HG03469 (cell line): ENCODE results near the gene PLAU.
"Not testable (repeated sequence)": the region's sequence is repeated elsewhere in the genome, so short reads cannot be mapped to it uniquely, and the experiment has no call there.

ENCODE experiments used
- ATAC-seq: cut with Tn5 transposase; IDR thresholded peaks from one replicate; pipeline ENCODE4 v1.9.1; 2021; ENCODE audit warnings: mild to moderate bottlenecking, moderate library complexity, moderate number of reproducible peaks; ENCODE audit not compliant: unreplicated experiment

Gene PLAU

DNA sequence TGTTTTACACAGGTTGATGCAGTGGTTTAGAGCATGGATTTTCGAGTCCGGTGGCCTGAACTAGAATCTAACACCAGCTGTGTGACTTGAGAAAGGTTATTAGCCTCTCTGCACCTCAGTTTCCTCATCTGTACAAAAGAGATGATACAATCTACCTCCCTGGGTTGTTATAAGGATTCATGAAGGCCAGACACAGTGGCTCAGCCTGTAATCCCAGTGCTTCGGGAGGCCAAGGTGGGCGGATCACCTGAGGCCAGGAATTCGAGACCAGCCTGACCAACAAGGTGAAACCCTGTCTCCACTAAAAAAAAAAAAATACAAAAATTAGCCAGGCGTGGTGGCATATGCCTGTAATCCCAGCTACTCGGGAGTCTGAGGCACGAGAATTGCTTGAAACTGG lies 8.5 kb downstream of the PLAU start:
- ATAC-seq: not testable (repeated sequence)

DNA sequence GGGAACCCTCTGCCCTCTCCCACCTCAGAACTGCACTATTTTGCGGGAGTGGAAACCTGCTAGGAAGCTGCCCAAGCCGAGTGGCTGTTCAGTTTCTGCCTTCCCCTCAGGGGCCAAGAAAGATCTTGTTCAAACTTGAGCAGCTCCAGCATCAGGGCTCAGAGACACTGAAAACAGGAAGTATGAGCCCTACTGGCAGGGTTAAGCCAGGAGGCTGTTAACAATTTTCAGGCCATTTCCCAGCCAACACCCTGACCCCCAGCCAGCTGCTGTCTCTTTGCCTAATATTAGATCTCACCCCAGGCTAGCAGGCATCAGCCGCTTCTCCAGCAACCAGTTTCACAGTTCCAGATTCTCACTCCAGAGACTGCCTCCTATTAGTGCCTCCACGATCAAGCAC lies 9.2 kb downstream of the PLAU start:
- ATAC-seq: no peak

DNA sequence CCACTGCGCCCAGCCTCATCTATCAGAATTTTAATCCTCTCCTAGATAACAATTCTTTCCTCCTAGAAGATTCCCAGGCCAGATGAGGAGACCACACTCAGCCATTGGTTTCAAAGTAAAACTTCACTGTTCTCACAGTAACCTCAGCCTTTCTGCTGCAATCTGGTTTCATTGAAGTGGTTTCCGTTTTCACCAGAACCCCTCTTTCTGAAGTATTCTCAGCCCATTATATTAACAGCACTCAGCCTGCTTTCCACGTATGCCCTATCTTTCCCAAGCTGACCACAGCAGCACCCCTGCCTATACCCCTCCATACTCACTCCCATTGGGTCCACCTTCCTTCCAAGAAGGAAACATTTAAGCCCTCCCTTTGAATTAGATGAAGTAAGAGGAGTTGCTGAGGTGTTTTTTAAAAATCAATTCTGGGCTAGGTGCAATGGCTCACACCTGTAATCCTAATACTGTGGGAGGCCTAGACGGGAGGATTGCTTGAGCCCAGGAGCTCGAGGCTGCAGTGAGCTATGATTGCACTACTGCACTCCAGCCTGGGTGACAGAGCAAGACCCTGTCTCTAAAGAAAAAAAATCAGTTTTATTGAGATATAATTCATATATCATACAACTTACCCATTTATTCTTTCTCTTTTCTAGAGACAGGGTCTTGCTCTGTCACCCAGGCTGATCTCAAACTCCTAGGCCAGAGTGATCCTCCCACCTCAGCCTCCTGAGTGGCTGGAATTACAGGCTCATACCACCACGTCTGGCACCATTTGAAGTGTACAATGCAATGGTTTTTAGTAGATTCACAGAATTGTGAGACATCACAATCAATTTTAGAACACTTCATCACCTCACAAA lies 11.3 kb downstream of the PLAU start:
- ATAC-seq: no peak

DNA sequence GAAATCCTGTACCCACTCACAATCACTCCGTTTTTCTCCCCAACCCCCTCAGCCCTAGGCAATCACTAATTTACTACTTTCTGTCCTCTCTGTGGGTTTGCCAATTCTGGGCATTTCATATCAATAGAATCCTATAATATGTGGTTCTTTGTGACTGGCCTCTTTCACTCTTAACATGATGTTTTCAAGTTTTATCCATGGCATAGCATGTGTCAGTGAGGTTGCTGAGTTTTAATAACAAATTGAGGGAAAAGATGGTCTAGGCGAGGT lies 11.9 kb downstream of the PLAU start:
- ATAC-seq: no peak

DNA sequence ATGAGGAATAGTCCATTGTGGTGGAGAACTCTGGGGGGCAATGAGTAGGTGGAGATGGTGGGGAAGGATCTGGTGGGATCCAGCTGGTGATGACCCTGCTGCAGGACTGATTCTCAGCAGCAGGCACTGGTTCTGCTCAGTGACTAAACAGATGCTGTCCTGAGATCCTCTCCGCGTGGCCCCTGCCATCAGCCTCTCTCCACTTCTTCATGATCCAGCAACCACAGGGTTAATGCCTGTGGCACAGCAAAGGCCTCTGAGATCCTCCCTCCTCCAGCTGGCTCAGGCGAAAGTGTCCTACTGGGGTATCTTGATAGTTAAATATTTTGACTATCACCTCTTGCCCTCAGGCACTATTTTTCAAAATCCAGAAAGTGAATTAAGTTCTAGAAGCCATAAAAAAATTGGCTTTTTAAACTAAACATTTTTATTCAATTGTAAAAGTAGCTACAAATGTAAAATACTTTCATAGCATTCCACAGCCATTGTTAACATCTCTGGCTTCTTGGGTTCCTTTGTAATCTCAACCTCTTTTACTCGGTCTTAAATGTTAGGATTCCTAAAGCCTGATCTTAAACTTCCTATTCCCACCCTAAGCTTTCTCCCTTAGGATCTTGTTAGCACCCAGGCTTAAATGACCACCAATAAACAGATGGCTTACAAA lies 13.1 kb downstream of the PLAU start:
- no peak for ATAC-seq

DNA sequence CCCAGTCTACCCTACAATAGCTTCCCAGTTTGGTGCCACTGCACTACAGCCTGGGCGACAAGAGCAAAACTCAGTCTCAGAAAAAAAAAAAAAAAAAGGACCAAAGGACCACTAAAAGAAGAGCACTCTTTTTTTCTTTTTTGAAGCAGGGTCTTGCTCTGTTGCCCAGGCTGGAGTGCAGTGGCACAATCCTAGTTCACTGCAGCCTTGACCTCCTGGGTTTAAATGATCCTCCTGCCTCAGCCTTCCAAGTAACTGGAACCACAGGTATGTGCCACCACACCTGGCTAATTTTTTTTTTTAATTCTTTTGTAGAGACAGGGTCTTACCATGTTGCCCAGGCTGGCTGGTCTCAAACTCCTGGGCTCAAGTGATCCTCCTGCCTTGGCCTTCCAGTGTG lies 14.0 kb downstream of the PLAU start:
- ATAC-seq: no peak

DNA sequence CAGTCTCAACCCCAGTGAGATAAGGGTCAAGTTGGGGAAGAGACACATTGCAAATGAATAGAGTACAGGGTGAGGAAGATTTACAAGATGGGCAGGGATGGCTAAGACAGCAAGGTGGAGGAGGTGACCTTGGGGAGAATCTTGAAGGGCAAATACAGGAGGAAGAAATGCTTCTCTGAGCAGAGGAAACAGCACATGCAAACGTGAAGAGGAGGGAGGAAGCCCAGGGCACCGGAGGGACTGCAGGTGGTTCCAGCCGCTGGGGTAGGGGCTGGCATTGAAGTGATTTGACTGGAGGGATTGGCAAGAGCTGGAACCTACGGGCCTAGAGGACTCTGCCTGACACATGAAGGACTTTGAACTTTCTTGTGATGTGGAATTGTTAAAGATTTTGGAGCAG lies 14.6 kb downstream of the PLAU start:
- no peak for ATAC-seq

DNA sequence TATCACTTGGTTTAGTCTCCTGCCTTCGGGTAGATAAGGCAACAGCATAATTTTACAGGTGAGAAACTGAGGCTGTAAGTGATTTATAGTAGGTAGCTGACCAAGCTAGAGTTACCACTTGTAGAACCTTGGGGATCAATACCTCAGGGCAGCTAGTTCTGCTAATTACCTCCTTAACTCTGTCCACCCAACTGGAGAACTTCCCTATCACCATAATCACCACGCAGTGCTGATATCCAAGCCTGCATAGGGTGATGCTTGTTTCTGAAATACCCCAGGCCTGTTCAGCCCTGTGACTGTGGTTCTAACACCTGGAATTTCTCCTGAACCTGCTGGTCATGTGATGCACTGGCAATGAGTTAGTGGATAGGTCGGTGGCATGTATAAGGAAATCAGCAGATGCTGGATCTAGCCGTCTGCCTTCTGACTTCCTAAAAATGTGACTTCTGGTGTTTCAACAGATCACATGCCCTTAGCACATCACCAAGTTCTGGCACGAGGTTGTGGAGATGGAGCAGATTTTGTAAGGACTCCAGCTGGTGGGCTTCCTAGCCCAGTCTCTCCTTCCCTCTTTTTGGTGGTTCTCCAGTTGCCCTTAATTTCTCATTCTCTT lies 15.3 kb downstream of the PLAU start:
- ATAC-seq: no peak

DNA sequence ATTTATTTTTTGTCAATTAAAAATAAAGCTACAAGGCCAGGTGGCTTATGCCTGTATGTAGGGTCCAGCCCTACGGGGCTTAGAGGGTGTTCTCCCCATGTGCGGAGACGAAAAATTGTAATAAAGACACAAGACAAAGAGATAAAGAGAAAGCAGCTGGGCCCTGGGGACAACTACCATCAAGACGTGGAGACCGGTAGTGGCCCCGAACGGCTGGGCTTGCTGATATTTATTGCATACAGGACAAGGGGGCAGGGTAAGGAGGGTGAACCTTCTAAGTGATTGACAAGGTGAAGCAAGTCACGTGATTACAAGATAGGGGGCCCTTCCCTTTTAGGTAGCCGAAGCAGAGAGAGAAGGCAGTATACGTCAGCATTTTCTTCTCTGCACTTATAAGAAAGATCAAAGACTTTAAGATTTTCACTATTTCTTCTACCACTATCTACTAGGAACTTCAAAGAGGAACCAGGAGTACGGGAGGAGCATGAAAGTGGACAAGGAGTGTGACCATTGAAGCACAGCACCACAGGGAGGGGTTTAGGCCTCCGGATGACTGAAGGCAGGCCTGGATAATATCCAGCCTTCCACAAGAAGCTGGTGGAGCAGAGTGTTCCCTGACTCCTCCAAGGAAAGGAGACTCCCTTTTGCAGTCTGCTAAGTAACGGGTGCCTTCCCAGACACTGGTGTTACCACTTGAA lies 19.8 kb downstream of the PLAU start:
- not testable (repeated sequence) for ATAC-seq

DNA sequence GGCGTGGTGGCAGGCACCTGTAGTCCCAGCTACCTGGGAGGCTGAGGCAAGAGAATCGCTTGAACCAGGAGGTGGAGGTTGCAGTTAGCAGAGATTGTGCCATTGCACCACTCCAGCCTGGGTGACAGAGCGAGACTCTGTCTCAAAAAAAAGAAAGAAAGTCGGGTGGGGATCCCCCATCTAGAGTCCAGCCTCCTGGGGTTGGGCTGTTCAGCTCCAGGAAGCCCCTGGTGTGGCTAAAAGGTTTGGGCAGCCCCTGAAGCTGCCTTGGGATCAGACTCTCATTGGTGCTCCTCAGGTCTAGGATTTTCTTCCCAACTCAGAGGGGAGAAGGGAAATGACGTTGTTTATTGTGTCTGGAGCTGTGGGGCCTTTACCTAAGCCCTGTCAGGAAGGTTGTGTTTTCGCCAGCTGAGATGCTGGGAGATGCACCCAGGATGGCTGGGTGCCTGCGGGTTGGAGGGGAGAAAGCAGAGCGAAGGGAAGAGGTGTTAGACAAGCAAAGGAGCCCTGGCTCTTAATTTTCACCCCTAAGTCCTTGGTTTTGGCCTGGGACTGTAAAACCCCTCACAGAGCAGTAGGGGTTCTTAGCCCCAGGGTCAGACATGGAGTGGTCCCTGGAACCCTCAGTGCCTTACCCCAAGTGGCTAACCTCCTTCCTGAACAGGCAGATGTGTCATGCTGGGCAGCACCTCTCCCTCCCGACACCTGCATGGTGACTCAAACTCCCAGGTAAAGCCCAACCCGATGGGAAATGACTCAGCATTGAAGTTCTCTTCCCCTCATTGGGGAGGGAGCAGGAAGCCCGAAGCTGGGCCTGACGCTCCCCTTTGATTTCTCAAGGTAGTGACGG lies 21.1 kb downstream of the PLAU start:
- no peak for ATAC-seq

DNA sequence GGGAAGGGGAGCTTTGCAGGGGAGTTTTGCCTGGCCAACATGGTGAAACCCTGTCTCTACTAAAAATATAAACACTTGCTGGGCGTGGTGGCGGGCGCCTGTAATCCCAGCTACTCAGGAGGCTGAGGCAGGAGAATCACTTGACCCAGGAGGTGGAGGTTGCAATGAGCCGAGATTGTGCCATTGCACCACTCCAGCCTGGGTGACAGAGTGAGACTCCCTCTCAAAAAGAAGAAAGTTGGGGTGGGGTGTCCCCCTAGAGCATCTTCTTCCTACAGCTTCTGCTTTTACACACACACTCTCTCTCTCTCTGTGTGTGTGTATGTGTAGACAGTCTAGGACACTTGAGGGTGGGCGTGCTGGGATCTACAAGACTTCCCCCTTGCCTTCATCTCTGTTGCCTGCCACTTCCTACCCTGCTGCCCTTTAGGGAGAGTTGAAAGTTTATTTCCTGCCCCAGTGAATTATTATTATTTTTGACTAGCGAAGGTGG lies 21.7 kb downstream of the PLAU start:
- ATAC-seq: no peak

DNA sequence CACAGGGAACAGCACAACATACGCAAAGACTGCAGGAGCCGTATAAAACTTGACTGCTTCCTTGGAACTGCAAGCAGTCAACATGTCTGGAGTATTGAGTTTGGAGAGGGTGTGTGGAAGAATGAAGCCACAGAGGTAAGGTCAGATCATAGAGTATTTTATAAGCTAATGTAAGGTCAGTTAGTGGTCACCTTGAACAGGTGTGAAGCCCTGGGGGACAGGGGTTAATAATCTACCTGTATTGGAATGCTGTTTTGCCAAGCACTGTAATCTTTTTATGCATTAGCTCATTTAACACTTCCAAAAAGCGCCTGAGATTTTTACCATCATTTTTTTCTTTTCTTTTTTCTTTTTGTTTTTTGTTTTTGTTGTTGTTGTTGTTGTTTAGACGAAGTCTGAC lies 23.1 kb downstream of the PLAU start:
- no peak for ATAC-seq

DNA sequence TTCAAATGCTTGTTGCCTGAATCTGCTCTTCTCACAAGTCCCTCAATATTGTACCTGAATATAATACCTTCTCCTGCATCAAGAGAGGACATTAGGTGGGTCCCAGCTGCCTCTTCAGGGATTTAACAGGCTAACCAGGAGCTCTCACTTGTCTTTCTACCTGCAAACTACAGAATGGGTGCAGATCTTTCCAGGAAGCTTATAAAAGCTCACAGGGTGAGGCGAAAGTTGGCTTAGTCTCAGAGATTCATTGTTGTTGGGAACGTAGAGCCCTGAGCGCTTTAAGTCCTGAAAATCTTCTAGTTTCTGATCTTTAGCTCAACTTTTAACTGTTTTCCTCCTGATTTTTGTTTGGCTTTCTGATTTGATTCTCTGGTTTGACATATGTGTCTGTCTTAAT lies 25.0 kb downstream of the PLAU start:
- no peak for ATAC-seq

DNA sequence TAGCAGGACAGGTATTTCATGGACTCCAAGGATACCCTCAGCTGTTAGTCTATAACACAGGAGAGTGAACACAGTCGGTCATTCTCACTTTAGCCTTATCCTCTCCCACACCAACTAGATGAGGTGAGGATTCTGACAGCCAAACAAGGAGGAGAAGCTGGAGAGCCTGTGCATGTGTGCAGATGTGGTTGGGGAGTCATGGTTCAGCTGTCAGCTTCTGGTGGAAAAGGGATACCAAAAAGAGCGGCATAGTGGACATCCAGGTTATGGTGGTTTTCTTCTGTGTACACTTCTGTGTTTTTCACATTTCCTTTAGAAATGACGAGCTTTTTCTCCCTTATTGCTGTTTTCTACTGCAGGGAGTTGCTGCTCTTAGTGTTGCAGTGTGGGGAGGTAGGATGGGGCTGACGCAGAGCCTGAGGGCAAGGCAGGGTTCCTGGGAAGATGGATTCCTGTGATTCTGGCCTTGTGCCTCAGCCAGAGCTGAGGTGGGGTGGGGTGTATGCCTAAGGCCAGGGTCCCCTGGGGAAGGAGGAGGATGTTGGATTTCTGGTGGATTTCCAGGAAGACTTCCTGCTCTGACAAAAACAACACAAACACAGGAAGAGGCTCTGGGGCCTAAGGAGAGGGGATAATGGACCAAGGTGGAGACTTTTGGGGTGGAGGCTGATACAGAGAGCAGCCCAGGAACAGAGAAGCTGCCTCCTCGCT lies 26.6 kb downstream of the PLAU start:
- ATAC-seq: no peak

DNA sequence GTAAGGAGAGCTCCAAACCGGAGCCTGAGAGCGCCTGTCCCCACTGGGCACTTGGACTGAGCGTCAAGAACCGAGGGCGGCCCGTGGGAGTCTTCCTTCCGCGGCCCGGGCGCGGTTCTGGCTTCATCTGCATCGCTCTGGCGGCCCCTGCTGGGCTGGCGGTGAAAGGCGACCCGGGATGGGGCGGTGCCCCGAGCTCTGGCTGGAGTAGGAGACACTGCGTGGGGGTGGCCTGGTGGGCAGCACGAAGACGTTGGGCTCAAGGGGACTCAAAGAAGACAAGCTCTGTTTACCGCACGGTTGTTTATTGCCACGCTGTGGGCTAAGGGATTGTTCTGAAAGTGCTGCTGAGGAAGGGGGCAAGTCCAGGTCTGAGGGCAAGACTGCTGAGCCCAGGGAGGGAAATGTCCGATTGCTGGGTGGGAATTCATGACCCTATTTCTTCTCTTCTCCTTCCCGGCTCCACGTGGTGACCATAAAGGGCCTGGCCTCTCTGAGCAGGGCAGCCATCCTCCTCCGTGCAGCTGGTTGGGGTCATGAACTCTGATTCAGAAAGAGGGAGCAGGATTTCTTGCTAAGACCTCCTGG lies 29.8 kb downstream of the PLAU start:
- ATAC-seq: no peak

DNA sequence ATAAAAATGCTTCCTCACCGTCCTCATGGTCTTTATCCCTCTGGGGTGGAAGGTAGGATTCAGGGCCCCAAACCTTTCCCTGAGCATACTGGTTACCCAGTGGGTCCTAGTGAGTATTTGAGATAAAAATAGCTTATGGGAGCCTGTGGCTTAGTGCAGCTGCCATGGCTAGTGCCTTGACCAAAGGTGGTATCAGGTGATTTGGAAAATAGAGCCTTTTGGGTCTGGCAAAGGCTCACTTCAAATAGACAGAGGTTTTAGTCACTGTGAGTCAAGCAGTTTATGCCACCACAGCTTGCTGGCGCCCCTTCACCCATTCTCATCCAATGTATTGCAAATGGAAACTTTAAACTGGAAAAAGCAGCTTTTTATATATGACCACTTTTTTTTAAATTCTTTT lies 30.4 kb downstream of the PLAU start:
- no peak for ATAC-seq

DNA sequence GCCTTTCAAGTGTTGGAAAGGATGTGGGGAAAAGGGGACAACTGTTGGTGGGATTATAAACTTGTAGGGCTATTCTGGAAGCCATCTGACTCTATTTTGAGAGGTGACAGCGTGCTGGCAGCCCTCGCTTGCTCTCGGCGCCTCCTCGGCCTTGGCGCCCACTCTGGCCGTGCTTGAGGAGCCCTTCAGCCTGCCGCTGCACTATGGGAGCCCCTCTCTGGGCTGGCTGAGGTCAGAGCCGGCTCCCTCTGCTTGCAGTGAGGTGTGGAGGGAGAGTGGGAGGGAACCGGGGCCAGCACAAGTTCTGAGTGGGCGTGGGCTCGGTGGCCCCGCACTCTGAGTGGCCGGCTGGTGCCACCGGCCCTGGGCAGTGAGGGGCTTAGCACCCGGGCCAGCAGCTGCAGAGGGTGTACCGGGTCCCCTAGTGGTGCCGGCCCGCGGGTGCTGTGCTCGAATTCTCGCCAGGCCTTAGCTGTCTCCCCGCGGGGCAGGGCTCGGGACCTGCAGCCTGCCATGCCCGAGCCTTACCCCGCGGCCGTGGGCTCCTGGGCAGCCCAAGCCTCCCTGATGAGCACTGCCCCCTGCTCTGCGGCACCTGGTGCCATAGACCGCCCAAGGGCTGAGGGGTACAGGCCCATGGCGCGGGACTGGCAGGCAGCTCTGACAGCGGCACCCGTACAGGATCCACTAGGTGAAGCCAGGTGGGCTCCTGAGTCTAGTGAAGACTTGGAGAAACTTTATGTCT lies 33.6 kb downstream of the PLAU start:
- ATAC-seq: no peak

DNA sequence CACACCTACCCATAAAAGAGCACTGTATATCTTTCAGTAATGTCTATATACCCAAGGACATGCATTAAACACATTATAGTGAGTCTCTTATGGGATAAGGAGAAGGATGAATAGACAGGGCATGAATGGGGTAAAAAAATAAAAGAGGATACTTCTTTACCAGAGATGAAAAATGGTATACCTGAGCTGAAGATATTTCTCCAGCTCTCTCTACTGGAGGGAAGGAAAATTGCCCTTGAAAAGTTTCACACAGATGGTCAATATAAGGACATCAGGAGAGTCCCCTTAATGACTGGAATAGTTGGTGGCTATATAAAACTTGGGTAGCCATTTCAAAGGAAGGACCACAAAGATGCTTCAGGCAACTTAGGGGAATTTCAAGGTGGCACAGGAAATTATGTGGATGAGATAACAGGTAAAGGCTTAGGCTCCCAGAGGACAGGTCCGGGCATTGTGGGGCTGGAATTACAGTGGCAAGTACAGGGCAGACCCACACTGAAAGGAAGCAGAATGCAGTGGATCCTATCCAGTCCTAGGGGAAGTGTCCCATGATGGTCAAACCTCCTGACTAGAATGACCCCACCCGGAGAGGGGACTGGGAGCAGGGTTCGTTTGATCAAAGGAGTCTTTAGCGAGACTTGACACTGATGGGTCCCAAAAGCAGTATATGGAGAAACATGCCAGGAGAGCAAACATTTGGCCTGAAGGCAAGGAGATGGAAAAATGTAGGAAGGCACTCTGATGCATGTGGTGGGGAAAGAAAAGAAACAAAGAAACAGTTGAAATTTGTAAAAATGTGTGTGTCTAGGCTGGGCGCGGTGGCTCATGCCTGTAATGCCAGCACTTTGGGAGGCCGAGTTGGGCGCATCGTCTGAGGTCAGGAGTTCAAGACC lies 35.6 kb downstream of the PLAU start:
- ATAC-seq: no peak
